ENCODE results near the gene ITPA.

Gene ITPA

GRCh38 chr20:3209257-3209945, at the start of gene ITPA:
Gene ITPA (plus strand): TSS chr20:3209498. CDS start chr20:3209552, 54 bp downstream.
- DNase-seq (ENCODE audit: low read depth), result no peak

- DNase-seq (ENCODE audit: low read depth), result no peak
Observed at GRCh38 chr20:3160418-3160817, 48.9 kb upstream of the ITPA start.

DNA sequence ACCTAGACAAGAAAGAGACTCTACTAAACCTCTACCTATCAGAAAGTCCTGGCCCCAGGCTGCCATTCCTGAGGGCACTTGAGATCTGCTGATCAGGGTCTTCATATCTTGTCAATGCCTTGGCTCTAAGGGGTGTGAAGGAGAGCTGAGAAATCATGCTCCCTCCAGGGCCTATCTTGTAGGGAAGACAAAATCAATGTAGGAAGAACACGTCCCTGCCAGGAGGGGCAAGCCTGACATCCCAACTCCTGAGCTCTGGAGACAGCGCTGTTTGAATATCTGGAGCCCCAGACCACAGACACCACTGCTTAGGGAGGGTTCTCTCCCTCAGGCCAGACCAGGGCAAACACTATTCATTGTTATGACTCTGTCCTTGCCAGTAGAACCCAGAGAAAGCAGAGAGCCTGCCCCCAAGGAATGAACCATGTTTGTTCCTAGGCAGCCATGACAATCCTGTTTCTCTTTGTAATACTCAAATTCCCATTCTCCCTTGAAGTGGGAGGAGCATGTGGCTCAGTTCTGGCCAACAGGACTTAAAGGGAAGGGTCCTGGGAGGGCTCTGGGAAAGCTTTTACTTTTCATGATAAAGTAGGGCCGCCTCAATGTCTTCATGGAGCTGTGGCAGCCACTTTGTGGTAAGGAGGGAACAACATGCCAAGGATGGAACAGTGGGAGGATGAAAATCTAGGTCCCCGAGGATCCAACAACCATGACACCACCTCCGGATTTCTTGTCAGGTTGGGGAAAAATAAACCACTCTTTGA, 47.8 kb upstream of the ITPA start:
- DNase-seq (ENCODE audit: low read depth), result no peak

GRCh38 chr20:3162080-3162611, 47.2 kb upstream of the ITPA start:
- no peak for DNase-seq (ENCODE audit: low read depth)

GRCh38 chr20:3163099-3164042, 45.9 kb upstream of the ITPA start:
- no peak for DNase-seq (ENCODE audit: low read depth)

DNA sequence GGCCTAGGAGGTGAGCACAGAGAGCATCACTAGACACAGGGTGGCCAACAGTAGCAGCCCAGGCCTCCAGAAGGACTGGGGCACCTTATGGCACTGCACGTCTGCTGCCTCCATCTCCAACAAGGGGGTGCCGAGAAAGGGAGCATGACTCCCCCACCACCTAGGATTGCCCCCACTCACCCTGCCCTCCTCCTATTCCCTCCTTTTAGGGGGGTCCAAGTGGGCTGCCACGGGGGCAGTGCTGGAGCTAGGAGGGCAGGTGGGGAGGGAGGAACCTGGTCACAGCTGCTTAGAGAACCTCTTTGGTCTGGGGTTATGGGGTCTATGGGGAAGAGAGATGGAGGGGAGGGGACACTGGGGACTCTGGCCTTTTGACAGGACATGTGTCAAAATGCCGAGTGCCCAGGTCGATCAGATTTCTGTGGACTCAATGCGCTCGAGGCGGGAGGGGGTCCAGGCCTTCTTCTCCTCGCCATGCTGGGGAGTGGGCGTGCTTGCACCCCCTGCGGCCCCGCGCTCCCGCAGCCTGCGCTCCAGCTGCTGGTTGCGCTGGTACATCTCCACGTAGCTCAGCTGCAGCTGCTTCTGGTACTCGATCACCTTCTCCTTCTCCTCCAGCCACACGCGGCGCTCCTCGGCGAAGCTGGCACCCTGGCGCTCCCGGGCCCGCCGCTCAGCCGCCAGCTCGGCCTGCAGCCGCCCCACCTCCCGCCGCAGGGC, 45.1 kb upstream of the ITPA start:
- DNase-seq (ENCODE audit: low read depth), result no peak

DNA sequence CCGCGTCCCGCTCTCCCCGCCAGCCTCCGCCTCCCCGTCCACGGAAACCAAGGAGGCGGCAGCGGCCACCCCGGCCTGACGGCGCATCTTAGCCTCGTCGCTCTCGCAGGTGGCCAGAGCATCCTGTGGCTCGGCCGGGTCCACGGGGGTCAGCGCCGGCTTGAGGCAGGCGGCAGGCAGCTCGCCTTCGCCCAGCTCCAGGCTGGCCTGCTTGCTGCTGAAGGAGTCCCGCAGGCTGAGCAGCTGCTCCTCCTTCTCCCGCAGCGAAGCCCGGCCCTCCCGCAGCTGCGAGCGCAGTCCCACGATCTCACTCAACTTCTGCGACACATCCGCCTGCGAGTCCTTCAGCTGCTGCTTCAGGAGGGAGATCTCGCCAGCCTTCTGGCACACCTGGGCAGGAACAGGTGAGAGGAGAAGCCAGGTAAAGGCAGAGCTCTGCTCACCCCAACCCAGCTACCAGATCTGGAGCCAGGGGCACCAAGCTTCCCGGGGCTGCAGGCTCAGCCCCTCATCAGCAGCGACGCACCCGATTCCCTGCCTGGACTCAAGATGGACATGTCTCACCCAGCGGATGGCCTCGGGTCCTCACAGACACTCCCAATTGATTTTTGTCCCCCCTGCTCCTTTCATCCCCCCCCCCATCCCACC, 44.4 kb upstream of the ITPA start:
- no peak for DNase-seq (ENCODE audit: low read depth)

GRCh38 chr20:3165473-3166337, 43.6 kb upstream of the ITPA start:
- no peak for DNase-seq (ENCODE audit: low read depth)

DNA sequence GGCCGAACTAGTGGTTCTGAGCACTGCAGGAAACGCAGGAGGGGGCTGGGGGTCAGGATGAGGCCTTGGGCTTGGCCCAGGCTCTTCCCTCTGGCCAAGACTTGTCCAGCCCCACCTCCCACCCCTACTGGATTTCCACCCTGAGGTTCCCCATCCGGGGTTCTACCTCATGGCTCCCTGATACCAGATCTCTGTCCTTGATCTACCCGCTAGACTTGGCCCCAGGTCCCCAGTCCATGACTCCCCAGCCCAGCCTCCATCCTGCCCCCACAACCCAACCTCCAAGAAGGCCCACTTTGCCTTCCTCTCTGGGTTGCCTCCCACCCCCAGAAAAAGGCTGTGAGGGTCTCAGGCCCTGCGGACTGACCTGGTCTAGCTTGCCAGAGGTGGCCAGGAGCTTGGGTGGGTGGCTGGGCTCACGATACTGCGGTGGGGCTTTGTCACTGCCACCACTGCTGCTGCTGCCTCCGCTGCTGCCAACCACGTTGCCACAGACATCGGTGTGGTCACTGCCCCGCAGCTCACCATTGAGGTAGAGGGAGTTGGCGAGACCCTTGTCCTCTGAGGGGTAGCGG, 42.9 kb upstream of the ITPA start:
- DNase-seq (ENCODE audit: low read depth), result no peak

- no peak for DNase-seq (ENCODE audit: low read depth)
Observed at GRCh38 chr20:3166913-3167342, 42.4 kb upstream of the ITPA start.

- no peak for DNase-seq (ENCODE audit: low read depth)
Observed at GRCh38 chr20:3167738-3168078, 41.6 kb upstream of the ITPA start.

GRCh38 chr20:3168079-3168828, 41.0 kb upstream of the ITPA start:
- no peak for DNase-seq (ENCODE audit: low read depth)

GRCh38 chr20:3168829-3169590, 40.3 kb upstream of the ITPA start:
- no peak for DNase-seq (ENCODE audit: low read depth)

GRCh38 chr20:3171391-3172125, 37.7 kb upstream of the ITPA start:
- DNase-seq (ENCODE audit: low read depth), result no peak

- no peak for DNase-seq (ENCODE audit: low read depth)
Observed at GRCh38 chr20:3172126-3172932, 37.0 kb upstream of the ITPA start.

DNA sequence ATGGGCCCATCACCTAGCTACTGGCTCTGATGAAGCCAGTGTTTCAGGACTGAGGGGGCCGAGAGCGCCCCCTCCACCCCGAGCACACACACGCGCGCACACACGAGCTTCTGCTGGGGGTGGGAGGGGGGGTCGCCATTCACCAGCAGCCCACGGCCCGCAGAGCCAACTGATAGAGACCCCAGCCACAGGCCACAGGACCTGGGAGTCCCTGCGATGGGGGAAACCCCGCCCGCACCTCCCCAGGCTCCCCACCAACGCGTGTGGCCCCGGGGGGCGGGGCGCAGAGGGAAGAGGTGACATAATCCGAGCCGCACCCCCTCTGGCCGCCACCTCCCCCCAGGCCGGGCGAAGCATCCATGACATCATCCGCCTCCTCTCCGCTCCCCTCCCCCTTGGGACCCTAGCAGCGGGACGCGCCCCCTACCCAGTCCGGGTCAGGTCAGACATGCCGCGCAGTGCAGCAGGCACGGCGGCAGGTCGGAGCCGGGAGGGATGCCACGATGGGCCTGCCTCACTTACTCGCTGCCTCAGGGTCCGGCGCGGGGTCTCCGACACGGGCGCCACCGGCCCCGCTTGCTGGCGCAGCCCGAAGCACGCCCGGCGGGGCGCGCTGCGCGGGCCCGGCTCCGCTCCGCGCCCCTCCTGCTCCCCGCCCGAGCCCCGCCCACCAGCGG, 36.2 kb upstream of the ITPA start, which contains the start of gene LZTS3:
LZTS3 (minus strand) TSS at position 617 of the 677 bp plus-strand sequence. CDS start 6,386 bp downstream, outside the sequence.
- DNase-seq (ENCODE audit: low read depth), result peak; percentile 18

All from stromal cell of bone marrow (primary cell).